Uterine smooth muscle cell (primary cell): ENCODE results near the gene OR9A2. TPM values are rescaled to one million over a fixed set of nuclear protein-coding genes. Genes with fewer than 3 reads are reported as not detected.

ENCODE experiments used
- total RNA-seq: library from RNA; depleted of rRNA; stranded (reverse); fragments of >200 nt; gene quantifications from 2 replicates; pipeline ENCODE4 v1.2.3, GENCODE V29; 2014

OR9A2 gene, protein sequence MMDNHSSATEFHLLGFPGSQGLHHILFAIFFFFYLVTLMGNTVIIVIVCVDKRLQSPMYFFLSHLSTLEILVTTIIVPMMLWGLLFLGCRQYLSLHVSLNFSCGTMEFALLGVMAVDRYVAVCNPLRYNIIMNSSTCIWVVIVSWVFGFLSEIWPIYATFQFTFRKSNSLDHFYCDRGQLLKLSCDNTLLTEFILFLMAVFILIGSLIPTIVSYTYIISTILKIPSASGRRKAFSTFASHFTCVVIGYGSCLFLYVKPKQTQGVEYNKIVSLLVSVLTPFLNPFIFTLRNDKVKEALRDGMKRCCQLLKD
- not detected in 2 replicates for total RNA-seq

DNA sequence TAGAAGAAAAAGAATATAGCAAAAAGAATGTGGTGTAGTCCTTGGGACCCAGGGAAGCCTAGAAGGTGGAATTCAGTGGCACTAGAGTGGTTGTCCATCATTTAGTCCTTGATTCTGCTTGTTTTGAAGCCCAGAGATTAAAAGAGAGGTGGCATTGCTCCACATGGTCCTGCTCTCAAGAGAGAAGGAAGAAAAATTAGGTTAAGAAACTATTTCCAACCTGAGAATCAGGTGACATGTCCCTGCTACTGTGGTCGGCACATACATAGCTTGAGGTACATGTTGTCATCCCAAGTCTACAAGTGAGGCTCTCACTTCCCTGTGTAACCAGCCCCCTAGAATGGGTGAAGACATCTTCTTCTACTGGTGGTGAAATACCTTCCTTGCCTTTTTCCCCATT lies at the start of gene OR9A2:
TSS of gene OR9A2 (minus strand) at position 101 of the 400 bp plus-strand sequence. CDS start at position 101, 0 bp downstream.

DNA sequence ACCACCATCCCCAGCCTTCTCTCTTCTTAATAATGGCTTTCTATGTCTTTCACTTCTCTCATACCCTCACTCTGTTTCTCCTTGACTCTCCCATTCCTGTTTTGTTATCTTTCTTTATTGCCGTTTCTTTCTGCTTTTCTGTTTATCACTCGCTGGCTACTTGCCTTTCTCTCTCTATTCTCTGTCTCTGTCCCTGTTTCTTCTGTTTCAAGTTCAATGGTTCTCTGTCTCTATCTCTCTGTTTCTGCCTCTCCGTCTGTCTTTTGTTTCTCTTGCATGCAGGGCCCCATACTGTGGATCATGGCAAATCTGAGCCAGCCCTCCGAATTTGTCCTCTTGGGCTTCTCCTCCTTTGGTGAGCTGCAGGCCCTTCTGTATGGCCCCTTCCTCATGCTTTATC lies 25.1 kb upstream of the OR9A2 start, which contains the start of gene OR6V1:
TSS of gene OR6V1 (plus strand) at position 301 of the 400 bp plus-strand sequence. CDS start at position 301, 0 bp downstream.

Other genes with a start within 250 kb of the OR9A2 start
- gene EPHB6, start 172.1 kb downstream of the OR9A2 start, total RNA-seq, result 4.4 and 5.0 TPM in 2 replicates
- under 0.01 TPM in 1 of 2 replicates, not detected in the other for gene TRPV6, start 141.4 kb downstream of the OR9A2 start, total RNA-seq
- not detected in 2 replicates for gene TRPV5, start 93.4 kb downstream of the OR9A2 start, total RNA-seq
- not detected in 2 replicates for gene LLCFC1, start 87.6 kb downstream of the OR9A2 start, total RNA-seq
- gene KEL, start 64.8 kb downstream of the OR9A2 start, total RNA-seq, result not detected in 2 replicates
- gene OR6V1, start 25.2 kb upstream of the OR9A2 start, total RNA-seq, result not detected in 2 replicates
- not detected in 2 replicates for gene PIP, start 104.9 kb upstream of the OR9A2 start, total RNA-seq
- gene TAS2R39, start 156.3 kb upstream of the OR9A2 start, total RNA-seq, result not detected in 2 replicates
- not detected in 2 replicates for gene TAS2R40, start 194.9 kb upstream of the OR9A2 start, total RNA-seq
- gene GSTK1, start 236.3 kb upstream of the OR9A2 start, total RNA-seq, result 55.4 and 84.5 TPM in 2 replicates